GM19395 (cell line): ENCODE measurements around the gene PRR18.

Source experiments
- ATAC-seq: cut with Tn5 transposase; IDR thresholded peaks from one replicate; pipeline ENCODE4 v1.9.1; 2021; ENCODE audit warnings: mild to moderate bottlenecking, moderate library complexity; ENCODE audit not compliant: unreplicated experiment

The PRR18 gene

DNA sequence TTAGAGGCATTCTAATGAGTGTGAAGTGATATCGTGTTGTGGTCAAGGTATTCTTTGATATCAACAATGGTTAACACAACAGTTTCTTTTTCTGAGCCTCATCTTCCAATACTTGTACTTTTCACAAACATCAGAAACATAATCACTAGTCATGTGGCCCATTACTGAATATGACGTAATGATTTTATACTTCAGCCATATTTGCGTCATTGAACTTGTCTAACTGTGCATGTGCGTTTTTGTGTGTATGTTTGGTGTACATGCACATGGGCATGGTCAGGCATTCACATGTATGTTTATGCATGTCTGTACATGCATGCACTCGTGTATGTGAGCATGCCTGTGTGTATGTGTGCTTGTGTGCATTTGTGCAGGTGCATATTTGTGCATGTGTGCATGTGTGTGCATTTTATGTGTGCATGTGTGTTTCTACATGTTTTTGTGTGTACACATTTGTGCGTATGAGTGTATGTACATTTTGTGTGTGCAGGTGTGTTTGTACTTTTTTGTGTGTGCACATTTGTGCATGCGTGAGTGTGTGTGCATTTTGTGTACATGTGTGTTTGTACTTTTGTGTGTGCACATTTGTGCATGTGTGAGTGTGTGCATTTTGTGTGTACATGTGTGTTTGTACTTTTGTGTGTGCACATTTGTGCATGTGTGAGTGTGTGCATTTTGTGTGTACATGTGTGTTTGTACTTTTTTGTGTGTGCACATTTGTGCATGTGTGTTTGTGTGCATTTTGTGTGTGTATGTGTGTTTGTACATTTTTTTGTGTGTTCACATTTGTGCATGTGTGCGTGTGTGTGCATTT, 29.4 kb downstream of the PRR18 start:
- no peak for ATAC-seq

DNA sequence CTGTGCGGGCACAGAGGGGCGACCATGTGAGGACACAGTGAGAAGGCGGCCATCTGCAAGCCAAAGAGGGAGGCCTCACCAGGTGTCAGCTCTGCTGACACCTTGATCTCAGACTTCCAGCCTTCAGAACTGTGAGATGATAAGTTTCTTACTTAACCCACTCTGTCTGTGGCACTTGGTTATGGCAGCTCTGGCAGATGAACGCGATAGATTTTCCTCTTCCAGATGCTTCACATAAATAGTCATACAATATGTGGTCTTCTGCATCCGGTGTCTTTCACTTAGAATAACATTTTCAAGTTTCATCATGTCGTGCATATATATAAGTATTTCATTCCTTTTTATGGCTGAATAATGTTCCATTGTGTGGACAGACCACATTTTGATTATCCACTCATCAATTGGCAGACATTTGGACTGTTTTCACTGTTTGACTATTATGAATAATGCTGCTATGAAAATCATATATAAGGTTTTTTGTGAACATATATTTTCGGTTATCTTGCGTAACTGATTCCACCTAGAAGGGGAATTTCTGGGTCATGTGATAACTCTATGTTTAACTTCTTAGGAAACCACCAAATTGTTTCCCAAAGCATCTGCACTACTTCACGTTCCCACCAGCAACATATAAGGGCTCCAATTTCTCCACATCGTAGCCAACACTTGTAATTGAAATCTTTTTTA, 30.2 kb downstream of the PRR18 start:
- no peak for ATAC-seq

DNA sequence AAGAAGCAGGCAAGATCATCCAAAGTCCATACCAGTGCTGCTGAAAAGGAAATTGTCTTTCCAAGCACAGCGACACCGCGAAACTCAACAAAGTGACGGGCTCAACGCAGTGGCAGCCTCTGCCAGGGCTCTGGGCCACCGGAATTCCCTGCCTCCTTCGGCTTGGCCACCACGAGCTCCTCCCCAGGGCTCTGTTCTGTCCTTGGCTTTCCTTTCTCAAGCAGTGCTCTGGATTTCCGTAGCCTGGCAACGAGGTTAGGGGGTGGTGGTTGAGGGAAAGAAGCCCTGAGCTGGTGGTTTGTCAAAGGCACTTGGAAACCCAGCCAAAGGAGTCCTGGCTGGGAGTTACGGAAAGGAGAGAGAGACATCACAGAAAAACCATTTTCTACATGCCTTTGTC, 31.2 kb downstream of the PRR18 start:
- no peak for ATAC-seq

DNA sequence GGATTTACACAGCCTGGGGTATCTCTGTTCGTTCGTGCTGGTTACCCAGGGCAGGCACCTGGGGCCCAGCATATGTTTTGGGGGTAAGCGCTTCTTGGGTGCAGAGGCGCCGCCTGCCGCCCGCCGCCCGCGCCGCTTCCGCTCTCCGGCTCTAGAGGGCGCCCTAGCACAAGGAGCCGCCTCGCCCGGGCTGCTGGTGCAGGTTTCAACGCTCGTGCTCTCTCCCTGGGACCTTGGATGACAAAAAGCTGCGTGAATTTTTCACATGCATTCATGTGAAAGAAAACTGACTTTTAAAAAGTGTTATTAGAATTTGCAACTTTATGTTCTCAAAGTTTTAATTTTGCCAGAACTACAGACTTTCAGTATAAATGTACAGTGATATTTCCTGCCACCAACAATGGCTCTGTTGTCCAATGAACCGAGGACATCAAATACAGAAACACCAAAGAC, 32.5 kb downstream of the PRR18 start:
- ATAC-seq, result peak; percentile 92

DNA sequence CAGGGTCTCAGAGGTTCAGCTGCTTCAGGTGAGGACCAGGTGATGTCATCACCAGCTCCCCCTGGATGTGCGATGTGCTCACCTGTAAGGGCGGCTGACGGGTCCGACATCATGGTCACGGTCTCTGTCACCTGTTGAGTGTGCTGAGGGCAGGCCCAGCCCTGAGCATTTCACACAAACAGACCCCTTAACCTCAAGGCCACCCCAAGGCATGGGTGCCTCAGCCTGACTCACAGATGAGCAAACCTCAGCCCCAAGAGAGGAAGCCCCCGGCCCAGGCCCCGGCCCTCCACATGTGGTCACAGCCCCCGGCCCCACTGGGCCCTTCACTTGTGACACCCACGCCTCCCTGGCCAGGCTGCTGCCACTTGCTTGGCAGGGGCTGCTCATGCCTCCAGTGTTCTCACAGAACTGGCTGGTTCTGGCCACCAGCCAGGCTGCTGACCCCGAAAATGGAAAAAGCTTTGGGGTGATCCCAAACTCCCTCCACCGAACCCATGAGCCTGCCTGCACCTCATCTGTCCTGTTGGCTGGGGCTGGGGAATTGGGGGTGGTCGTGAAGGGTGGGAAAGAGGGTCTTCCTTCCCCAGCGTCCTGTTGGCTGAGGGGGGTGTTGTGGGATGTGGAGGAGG, 33.3 kb downstream of the PRR18 start:
- no peak for ATAC-seq

DNA sequence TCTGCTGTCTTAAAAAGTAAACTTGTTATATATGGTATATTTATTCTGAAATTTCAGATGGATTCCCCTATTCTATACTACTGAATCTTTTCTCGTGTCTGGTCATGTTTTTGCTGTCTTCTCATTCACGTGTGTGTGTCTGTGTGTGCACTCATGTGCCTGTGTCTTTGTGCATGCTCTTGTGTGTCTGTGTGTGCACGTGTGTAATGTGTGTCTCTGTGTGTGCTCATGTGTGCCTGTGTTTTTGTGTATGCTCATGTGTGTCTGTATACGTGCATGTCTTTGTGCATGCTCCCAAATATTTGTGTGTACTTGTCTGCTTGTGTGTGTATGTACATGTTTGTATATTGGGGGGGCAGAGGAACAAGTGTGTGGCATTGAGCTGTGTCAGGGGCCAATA, 34.0 kb downstream of the PRR18 start:
- no peak for ATAC-seq

DNA sequence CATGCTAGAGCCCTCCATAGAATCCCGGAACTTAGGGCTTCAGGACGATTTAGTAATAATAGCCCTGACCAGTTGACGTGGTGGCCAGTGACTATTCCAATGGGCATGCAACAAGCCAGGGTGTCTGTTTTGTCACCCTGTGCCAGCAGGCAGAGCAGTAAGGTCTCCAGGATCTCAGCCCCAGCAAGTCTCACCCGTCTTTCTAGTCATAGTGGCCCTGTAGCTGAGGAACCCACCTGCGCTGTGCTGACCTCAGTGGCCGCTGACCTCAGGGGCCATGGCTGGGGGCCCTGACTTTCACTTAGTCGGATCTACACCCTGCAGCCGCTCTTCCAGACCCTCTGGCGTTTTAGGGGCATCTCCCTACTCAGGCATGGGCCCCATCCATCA, 36.8 kb downstream of the PRR18 start:
- no peak for ATAC-seq

DNA sequence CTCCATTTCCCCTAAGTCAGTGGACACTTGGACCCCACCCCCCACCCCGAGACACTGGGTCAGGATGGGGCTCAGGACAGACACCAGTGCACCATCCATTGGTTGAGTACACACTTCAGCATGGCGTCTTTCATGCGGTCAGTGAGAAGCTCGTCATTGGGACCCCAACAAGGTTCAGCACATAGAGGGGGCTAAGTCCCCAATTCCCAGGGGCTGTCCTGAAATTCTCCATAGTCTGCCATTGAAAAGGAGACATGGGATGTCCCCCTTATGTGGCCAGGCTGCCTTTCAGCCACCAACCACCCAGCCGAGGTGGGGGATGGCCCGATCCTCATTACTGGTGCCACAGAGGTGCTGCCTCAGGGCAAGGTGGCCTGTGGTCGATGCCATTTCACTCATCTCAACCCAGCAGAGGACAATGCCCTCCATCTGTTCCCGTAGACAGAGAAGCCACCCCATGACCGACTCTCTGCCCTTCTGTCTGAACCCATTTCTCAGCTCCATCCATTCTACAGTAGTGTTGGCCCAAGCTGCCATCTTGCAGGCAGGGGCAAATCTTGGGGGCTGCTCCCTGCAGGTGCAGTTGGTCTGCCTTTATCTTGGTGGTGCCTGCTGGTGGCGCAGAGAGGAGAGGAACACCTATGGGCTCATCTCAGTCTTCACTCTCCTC, 37.4 kb downstream of the PRR18 start:
- no peak for ATAC-seq

DNA sequence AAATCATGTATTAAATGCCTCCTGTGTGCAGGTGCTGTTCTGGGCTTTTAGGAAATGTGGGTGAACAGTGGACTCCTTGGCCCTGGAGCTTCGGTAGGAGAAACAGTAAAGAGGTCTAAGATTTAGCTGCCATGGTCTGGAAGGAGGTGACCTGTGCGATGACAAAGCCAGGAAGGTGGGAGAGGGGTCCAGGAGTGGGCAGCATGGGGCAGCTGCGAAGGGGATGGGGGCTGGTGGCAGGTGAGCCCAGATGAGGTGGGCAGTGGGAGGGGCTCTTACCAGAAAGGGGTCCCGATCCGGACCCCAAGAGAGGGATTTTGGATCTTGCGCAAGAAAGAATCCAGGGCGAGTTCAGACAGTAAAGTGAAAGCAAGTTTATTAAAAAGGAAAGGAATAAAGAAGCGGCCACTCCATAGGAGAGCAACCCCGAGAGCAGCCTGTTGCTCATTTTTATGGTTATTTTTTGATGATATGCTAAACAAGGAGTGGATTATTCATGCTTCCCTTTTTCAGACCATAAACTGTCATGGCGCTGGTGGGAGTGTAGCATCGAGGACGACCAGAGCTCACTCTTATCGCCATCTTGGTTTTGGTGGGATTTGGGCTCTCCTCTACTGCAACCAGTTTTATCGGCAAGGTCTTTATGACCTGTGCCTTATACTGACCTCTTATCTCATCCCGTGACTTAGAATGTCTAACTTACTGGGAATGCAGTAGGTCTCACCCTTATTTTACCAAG, 38.7 kb downstream of the PRR18 start:
- ATAC-seq, result no peak

DNA sequence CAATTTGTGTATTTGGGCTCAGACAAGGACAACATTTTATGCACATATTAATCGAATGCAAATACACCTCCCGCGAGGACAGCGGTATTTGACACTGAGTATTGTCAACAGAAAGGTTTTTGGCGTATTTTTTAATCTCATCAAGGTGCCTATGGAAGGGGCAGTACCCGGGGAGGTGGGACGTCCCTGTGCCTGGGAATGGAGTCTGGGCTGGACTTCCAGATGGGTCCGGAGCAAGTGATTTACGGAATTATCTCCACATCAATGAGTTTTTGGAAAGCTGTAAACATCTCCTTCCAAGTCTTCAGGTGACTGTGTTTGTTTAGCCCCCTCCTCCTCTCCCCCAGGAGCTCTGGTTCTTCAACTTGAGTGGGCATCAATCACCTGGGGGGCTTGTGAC, 39.8 kb downstream of the PRR18 start:
- no peak for ATAC-seq

DNA sequence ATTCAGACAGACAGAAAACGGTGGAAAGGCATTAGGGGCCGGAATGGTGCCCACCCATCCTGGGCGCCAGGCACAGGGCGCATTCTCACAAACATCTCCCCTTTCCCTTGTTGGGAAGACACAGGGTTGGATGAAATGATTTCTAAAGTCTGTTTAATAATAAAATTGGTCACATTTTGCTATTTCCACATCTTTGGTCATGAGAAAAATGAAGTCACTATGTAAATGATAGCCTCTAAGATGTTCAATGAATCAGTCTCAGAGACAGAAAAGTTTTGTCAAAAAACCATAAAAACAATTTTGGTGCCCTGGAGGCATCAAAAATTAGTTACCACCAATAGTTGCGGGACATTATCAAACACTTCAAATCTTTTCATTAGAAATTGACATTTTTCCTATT, 40.7 kb downstream of the PRR18 start:
- ATAC-seq, result no peak

DNA sequence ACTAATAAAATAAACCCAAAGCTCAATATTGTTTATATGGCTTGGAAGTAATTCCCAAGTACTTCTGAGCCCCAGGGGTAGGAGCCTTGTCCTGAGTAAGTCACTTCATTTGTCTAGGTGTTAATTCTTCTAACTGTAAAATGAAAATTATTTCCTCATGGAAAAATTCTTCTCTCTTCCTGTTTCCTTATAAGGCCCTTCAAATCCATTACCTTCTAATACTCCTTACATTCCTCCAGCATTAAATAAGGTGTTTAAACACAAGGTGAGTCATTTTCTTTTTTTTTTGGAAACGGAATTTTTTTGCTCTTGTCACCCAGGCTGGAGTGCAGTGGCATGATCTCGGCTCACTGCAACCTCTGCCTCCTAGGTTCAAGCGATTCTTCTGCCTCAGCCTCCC, 41.9 kb downstream of the PRR18 start:
- no peak for ATAC-seq

DNA sequence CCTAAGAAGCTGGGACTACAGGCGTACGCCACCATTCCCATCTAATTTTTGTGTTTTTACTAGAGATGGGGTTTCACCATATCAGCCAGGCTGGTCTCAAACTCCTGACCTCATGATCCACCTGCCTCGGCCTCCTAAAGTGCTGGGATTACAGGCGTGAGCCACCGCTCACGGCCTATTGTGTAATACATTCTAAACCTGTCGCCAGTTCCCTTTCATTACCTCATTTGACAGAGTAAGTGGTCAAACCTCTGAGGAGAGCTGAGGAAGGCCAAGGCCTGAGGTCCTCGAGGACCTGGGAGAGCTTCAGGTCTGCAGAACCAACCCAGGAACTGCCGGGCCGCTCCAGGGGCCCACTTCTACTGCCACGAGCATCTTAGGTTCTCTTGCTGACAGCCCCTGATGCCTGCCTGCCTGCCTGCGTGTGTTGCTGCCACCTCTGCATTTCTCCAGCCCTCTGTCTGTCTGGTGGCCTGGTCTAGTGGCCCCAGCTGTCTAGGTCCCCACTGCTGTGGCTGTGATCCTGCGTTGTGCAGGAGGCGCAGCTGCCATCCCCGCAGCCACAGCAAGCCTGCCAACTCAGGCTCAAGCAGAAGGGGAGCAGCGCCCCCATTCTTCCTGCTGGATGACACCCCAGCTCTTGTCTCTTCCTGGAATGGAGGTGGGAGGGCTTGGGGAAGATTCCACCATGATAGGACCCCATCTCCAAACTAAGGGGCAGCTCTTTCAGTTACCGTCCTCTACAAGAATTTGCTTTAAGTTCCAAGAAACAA, 45.3 kb downstream of the PRR18 start:
- no peak for ATAC-seq

DNA sequence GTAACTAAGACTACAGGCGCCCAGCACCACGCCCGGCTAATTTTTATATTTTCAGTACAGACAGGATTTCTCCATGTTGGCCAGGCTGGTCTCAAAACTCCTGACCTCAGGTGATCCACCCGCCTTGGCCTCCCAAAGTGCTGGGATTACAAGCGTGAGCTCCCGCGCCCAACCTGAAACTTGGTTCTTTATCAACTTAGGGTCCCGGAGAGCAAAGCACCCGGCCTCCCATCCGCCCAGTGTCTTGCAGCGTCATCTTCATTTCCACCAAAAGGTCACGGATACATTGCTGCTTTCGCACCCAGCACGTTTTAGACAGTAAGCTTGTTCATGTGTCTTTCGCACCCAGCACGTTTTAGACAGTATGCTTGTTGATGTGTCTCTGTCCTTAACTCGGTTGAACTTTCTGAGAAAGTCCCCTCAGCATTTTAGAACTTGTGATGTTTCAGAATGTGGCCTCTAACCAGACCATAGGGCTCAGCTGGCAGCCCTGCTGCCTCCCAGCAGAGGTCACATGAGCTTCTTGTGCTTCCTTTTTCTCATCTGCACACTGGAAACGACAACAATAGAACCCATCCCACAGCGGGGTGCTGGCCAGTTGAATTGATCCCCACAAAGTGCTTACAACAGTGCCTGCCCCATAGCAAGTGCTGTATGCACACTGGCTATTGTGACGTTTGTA, 48.8 kb downstream of the PRR18 start:
- no peak for ATAC-seq

DNA sequence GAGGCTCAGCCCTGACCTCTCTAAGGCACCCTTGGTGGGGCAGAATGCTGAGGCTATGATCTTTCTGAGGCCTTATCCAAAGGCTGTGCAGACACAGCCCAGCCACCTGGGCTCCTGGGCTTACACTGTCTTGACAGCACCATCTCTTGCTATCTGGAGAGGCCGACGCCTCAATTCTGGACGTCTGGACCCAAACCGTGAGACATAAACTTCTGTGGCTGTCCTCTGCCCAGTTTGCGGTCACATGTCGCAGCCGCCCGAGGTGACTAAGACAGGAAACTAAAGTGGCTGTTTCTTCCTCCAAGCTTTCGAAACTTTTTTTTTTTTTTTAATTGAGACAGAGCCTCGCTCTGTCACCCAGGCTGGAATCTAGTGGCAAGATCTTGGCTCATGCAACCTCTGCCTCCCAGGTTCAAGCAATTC, 49.3 kb downstream of the PRR18 start:
- ATAC-seq, result peak; percentile 81

DNA sequence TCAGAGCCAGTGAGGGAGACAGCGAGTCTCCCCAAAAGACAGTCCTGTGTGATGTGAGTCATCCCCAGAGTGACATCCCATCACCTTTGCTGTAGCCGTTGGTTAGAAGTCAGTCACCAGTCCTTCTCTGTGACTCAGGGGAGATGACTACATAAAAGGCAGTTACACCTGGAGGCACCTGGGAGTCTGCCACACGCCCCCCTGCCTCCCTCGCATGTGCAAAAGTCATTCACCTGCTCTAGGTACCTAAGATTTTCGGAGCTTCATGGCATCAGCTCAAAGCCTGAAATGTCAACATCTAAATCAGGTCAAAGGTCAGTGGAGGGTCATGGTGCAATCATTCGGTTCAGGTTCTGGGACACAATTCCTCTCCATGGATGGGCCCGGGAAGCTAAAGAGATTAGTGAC, 50.3 kb downstream of the PRR18 start:
- ATAC-seq, result no peak
